M059J (cell line): Measurements from ENCODE around the gene MPHOSPH8. TPM values are rescaled to one million over a fixed set of nuclear protein-coding genes. Genes with fewer than 3 reads are reported as not detected.
"Not testable (repeated sequence)": the region's sequence is repeated elsewhere in the genome, so short reads cannot be mapped to it uniquely, and the experiment has no call there.

Experiments
- DNase-seq: peaks from one replicate; pipeline ENCODE4 v3.0.0-alpha.2; 2012; ENCODE audit warnings: low read depth
- total RNA-seq: library from RNA; depleted of rRNA; stranded (reverse); fragments of >200 nt; shearing (Covaris generic); gene quantifications from 2 replicates; pipeline ENCODE4 v1.2.3, GENCODE V29; 2014

The MPHOSPH8 gene
- total RNA-seq, 1 experiment from 2014 or later: 10.3 TPM

DNA sequence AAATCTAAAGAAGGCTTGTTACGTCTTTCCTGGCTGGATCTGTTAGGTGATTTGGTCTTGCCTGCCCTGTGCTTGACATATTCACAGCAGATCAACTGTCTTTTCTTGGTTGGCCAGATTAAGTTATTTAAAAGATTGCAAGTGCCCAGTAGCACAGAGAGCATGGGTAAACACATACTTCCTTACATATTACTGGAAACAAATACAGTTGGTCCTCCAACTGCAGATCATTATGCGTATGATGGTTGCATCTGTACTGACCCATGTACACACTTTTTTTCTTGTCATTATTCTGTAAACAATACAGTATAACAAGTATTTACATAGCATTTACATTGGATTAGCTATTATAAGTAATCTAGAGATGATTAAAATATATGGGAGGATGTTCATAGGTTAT lies 9.2 kb upstream of the MPHOSPH8 start:
- DNase-seq: no peak

DNA sequence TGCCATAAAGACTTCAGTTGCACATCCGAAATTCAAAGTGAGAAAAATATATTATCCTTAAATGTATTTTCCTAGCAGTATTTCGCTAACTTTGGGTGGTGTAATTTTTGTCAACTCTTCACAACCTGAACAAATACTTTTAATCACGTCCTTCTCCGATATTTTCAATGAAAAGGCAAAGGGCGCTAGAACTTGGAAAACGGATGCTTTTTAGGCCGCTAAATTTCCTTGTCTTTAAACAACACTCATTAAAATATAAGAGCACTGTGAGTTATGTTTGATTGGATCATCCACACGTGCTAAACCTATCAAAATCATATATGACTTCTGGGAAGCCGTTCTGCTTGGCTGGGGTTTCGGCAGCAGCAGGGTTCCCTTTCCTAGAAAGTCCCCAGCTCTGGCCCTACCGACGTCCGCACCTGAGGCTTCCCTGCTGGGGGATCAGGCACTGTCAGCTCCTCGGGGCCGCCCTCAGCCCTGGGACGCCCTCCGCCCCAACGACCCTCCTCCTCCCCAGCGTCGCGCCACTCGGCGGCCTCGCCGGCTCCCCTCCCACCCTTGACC lies 462 bp upstream of the MPHOSPH8 start:
- no peak for DNase-seq

DNA sequence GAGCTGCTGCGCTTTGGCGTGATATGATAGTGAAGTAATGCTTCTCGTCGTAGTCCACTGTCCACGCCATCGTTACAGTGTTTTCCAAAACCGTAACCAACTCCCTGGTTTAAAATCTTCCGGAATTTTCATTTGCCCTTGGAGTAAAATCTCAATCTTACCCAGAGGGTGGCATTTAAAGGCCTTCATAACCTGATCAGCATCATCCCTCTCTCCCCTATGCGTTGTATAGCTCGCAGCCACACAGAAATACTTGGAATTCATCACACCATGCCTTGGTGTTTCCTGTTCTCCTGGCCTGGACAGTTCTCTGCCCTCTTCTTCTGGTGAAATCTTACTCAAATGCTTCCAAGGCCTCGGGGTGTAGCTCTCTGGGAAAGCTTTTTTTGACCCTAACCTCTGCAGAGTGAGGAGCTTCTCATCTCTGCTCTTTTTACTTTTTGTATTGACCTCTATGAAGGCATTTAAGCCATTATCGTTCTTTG lies 839 bp downstream of the MPHOSPH8 start:
- DNase-seq: peak; percentile 52

DNA sequence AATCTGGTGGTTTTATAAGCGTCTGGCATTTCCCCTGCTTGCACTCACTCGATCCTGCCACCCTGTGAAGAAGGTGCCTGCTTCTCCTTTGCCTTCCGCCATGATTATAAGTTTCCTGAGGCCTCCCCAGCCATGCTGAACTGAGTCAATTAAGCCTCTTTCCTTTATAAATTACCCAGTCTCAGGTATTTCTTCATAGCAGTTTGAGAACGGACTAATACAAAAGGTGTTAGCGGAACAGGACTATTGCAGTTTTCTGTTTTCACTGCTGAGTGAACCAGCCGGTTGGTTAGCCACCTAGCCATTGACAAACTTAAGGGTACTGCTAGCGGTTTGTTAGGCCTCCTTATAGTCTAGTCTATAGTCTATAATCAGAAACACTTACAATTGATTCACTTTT lies 2.5 kb downstream of the MPHOSPH8 start:
- not testable (repeated sequence) for DNase-seq

DNA sequence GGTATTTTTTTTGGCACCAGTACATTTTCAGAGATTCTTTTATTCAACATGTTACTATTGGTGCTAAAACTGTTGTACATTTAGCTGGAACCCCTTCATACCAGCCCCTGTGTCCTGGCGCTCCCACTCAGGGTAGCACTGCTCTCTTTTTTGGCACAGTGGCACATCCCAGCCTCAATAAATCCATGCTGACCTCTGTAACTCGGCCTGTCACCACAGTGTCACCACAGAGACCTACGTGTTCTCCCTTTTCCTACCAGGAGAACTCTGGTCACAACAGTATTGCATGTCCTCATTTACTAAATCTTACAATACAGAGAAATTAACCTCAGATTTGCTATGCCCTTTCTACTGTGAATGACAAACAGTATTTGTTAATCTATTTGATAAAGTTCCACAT lies 10.2 kb downstream of the MPHOSPH8 start:
- DNase-seq: no peak

DNA sequence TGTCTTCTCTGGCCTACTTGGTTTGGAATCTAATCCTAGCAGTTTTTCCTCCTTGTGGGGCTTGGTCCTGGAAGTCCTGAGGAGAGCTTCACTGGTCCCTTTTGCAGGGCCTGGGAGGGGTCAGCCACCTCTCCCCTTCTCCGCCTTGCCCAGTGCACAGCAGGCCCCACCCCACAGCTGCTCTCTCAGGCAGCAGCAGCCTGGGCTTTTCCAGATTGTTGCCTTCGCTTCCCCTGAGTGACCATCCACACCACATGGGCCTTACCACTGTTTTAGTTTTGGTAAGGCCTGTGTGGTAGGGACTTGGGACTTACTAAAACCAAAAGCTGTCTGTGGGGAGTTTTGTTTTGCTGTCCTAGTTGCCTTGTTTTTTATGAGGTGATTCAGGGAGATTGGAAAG lies 11.5 kb downstream of the MPHOSPH8 start:
- DNase-seq: no peak

DNA sequence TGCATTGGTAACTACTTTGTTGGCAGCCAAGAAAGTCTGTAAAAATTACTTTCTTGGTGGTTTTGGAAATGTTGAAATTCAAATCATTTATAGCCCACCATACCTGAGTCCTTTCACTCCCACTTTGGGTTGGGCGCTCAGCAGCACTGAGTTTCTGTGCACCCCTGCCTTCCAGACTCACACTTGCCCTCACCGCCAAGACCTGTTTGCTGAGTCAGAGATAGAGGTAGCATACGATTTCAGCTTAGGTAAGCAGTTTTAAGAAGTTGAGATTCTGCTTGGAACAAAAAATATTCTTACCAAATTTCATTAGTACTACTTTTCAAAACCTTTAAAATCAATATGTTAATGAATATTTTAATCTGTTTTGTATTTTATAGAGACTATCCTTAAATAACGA lies 12.6 kb downstream of the MPHOSPH8 start:
- DNase-seq: no peak

DNA sequence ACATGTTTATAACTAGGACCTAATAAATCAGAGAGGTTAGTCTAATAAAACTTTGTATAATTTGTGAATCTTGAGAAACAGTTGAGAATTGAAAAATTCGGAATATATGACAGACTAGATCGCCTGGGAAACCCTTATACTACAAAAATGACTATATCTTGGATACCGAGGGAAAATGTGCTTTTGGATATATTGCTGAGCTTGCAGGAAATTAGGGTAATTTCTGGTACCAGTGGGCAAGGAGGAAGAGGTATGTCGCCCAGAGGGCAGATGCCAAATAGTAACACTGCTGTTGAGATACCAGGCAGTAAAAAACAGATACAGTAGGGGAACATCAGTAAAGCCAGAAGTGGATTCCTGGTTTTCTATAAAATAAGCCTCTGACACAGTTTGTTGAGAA lies 17.3 kb downstream of the MPHOSPH8 start:
- DNase-seq: no peak

DNA sequence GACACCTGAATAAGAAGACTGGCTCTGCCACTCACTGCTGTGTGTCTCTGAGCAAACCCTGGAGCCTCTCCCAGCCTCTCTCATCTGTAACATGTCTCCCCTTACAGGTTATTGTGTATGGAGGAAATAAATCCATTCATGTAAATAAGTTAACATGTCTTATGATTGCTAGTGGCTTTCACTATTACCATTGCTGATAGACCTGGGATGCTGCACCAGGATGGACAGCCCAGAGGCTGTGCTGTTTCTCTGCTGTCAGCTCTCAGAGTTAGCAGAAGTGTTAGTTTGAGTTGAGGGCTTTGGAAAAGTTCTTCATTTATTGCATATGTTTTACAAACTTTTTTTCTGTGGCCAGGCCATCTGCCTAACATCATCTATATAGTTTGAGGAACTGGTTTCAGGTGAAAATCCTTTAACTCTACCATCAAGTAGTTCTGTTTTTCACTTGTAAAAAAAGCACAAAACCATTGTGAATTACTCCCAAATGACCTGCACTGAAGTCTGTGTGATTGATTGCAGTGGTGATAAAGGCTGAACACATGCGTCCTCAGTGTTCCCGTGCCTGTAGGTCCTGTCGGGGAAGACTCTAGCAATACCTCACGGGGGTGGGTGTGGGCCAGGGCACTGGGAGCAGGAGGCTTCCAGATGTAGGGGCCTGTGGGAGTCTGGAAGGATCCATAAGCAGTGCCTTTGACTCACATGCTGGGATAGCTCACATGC lies 24.6 kb downstream of the MPHOSPH8 start:
- DNase-seq: no peak

DNA sequence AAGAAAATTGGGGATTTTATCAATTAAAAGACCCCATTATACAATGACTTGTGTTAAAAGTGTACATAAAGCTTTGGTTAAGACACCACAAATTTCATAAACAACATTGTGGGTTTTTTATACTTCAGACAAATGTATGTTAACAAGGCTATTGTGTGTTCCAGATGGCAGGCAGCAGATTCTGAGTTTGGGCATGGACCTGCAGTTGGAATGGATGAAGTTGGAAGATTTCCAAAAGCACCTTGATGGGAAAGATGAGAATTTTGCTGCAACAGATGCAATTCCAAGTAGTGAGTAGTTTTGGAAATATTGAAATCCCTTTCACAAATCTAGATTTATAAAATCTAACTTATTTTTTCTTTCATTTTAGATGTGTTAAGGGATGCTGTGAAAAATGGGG lies 25.4 kb downstream of the MPHOSPH8 start:
- no peak for DNase-seq

DNA sequence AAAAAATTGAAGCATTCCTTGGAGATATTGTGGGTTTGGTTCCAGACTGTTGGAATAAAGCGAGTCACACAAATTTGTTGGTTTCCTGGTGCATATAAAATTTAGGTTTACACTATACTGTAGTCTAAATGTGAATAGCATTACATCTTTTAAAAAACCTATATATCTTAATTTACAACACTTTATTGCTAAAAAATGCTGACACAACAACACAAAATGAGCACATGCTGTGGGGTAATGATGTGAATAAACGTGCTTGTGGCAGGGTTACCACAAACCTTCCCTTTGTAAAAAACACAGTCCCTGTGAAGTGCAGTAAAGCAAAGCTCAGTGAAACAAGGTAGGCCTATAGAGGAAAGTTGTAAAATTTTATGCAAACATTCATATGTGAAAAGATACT lies 27.7 kb downstream of the MPHOSPH8 start:
- DNase-seq: no peak

DNA sequence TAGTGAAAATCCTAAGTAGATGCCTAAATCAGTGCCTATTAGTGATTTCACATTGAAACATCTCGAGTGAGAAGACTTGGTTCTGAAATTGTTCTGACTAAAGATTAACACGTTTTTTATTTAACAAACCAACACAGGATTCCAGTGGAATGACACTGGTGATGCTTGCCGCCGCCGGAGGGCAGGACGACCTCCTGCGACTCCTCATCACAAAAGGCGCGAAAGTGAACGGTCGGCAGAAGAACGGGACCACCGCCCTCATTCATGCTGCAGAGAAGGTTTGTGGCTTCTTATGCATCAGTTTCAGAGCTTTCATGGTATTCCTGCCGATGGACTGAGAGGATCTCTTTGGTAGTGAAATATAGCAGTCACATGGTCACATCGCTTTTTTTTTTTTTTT lies 28.1 kb downstream of the MPHOSPH8 start:
- no peak for DNase-seq

DNA sequence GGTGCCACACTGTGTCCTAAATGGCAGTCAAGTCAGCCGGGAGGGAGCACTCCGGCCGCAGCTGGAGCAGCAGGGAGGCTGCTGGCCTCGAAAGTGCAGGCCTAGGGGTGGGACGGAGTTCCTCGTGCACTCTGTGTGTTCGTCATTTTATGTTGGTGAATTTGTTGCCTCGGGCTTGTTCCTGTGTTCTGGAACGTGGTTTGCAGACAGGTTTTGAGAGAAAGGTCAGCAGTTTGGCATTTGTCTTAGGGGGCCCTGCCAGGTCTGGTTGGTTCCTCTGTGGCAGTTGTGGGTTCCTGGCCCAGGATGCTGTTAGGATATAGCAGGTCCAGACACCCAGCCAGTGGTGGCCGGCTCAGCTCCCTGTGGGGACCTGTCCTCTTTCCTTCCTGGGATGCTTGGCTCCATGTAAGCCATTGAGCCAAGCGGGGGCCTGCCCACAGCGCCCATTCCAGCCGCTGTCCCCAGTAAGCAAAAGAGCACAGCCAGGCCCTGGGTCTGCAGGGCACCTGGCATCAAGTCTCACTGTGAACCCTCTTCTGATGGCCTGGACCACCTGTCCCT lies 30.0 kb downstream of the MPHOSPH8 start:
- DNase-seq: peak; percentile 7

DNA sequence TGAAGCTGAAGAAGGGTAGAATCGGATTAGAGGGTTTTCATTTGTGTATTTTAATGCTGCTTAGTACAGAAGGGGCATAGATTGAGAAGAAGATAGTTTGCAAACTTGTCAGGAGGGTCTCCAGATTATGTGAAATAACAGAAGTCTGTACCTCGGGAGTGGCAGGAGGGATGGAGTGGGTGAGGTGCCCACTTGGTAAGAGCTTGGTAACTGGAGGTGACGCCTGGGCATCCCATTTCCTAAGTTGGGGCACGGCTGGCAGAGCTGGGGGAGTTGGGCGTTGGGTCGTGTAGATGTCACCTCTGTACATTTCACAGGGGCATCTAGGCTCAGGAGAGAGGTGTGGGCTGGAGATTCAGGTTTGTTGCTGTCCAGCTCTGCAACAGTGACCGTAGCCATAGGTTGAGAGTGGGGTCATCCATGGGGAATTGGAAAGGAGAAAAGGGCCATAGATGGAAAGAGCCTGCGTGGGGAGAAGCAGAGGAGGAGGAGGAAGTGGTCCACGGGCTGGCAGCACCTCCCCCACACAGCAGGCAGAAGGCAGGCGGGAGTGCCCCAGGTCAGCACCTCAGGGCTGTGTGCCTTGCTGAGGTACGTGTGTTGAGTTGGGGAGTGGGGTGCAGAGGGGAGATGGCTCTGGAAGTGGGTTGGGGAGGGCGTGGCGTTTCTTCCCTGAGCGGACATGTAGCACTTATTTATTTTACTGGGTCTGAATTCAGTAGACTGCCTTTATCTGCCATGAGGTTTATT lies 31.2 kb downstream of the MPHOSPH8 start:
- no peak for DNase-seq

DNA sequence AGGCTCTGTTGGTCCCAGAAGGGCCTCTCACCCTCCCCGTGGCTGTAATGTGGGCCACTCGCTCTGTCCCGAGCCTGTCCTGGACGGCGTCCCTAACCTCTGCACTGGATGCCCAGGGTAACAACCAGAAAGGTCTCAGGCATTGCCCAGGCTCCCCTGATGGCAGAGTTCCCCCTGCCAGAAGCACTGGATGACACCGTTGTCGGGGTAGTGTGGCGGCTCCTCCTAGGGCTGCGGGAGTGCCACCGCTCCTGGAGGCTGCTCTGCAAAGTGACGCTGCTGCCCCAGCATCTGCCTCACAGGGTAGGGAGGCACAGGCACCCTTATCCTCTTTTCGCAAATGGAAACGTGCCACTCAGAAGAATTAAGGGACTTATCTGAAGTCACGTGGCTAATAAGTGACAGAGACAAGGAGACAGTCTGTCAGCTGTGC lies 32.0 kb downstream of the MPHOSPH8 start:
- no peak for DNase-seq

DNA sequence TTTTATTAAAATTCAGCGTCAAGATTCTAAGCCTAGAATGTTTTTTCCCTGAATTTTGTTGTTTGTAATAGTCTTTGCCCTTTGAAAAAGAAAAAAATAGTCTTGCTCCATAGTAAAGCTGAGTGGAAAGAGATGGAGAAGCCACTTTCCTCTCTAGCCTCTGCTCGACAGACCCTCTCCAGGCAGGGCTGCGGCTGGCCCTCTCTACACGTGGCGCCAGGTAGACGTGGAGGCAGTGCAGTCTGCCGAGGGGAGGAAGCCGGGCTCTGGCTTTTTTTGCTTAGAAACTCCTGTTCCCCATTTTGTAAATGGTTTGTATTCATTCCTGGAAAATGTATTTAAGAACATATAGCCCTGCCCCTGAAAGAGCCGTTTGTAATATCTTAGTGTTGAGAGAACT lies 35.3 kb downstream of the MPHOSPH8 start:
- no peak for DNase-seq

DNA sequence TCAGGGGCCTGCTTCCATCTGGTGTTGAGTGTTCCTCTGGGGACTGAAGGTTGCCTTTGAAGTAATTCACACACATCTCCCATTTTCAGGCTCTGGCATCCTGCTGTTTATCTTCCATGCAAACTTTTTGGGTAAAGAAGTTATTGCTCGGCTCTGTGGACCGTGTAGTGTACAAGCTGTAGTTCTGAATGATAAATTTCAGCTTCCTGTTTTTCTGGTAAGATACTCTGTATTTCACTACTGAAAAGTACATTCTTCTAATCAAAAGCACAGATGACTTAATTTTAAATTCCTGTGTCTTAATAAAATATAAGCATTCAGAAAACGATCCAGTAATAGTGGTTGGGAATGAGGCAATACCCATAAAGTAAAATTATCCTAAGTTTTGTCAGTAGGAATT lies 36.7 kb downstream of the MPHOSPH8 start:
- no peak for DNase-seq

DNA sequence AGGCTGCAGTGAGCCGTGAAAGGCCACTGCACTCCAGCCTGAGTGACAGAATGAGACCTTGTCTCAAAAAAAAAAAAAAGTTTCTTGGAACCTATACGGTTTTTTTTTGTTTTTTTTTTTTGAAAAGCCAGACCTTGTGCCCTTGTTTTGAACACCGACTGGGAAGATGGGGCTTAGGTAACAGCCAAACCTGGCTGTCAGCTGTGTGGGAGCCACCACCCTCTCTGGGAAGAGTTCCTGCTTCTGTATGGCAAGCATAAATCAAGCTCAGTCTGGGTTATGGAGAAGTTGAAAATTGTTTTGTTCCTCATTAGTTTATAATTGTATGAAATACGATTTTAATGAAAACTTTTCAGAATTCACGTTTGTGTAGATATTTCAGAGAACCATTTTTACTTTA lies 39.5 kb downstream of the MPHOSPH8 start:
- no peak for DNase-seq

DNA sequence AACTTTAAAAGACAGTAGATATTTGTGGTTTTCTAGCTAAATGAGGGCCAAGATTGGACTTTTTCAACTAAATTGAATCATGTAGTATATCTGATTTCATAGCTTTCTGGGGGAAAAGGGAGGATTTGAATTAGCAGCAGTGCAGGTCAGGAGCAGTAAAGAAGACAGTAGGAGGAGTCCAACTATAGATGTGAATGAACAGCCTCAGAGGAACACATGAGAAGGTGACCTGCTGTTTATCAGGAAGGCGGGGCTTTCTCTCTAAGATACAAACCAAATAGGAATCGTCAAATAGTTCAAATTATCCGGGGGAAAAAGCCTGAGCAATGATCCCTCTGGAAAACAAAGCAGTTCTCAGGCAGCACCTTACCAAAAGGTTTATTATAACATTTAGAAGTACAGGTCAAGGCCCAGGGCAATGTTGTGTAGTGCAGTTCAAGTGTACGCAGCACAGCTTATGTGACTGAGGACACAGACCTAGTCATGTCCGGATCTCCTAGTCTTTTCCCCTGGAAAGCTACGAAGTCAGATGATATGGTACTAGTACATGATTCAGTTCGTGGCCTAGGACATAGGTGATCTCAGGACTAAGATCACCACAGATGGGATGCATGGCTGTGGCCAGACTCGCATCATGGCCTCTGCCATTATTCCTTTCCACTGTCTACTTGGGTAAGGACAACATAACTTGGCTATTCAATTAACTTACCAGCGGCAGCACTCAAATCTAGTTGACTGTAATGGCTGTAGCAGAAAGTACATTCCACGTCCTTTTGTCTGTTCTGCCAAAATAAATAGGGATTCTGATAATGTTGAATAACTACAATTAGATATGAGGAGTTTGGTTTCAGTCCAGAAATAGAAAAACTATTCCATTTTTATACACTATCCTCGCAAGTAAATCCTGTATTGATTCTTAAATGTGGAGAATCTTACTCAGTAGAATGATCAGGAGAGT lies 40.3 kb downstream of the MPHOSPH8 start:
- DNase-seq: no peak

DNA sequence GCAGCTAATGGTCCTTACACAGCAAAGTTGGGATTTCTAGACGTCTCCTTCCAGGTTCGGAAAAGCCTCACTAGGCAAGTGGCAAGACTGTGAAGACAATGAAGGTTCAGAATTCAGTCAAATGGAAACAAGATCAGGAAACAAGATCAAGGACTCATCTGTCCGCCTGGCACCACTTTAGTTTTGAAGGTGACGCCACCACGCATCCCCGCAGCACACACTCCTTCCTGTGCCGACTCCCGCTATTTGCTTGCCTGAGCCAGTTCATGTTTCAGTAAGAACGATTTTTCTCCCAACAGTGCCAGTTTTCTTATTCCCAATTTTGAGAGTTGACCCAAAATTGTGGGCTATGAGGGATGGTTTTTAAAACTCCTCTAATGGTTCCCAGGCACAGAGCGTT lies 41.4 kb downstream of the MPHOSPH8 start:
- DNase-seq: no peak

DNA sequence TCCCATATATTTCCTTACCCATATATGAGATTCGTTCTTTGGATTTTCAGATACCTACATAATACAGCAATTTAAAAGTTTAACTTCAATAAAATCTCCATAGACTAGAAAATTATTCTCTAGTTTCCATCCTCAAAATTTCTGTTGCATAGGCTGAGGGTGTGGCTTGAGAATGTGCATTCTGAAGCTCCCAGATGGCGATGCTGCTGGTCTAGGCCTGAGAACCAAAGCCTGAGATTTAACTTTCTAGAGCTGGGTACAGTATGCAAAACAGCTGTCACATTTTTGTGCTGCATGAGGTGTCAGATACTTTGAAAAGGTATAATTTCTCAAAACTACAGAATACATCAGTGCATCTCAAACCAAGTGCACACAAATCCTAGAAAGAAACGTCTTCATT lies 42.7 kb downstream of the MPHOSPH8 start:
- DNase-seq: no peak

DNA sequence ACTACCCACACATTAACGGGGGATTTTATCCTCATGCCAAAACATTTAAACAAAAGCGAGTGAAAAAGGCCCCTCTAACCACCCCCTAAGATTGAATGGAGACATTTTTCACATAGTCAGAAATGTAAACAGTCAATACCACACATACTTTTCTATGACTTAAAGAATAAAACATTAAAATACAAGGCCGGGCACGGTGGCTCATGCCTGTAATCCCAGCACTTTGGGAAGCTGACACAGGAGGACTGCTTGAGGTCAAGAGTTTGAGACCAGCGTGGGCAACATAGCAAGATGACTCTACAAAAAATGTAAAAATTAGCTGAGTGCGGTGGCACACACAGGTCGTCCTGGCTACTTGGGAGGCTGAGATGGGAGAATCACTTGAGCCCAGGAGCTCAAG lies 47.3 kb downstream of the MPHOSPH8 start:
- no peak for DNase-seq
